ENCODE data around the gene PHOSPHO2.

Gene PHOSPHO2

DNA sequence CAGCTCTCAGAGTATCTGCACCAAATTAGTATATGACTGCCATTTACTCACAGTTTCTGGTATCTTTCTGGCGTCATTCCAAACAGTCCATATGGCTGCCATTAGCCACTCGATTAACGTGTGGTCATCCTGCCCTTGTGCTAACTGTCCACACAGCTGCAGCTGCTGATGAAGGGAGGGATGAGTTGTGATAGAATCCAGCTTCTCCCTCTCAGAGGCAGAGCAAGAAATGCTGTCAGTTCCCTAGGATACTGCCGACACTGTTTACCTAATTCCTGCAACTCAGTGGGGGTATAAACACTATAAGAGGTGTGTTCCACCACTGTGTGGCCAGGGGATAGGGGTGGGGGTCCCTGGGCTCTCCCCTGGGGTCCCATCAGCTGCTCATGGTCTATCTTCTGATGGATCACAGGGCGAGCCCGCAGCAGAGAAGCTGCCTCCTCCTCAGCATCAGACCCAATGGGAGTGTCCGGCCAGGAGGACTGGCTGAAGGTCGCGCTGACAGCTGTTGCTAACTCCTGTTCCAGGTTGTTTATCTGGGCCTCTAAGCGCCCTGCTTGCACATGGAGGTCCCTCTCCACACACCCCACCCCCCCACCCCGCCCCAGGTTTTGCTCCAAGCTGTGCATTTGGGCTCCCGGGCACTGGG, 22.1 kb downstream of the PHOSPHO2 start:
- no peak for DNase-seq (ENCODE audit: low read depth, low spot score)
- Histone ChIP-seq H3K4me3 (no peak overlapping the region), H3K9ac (ENCODE audit: insufficient read length) (no peak overlapping the region)

DNA sequence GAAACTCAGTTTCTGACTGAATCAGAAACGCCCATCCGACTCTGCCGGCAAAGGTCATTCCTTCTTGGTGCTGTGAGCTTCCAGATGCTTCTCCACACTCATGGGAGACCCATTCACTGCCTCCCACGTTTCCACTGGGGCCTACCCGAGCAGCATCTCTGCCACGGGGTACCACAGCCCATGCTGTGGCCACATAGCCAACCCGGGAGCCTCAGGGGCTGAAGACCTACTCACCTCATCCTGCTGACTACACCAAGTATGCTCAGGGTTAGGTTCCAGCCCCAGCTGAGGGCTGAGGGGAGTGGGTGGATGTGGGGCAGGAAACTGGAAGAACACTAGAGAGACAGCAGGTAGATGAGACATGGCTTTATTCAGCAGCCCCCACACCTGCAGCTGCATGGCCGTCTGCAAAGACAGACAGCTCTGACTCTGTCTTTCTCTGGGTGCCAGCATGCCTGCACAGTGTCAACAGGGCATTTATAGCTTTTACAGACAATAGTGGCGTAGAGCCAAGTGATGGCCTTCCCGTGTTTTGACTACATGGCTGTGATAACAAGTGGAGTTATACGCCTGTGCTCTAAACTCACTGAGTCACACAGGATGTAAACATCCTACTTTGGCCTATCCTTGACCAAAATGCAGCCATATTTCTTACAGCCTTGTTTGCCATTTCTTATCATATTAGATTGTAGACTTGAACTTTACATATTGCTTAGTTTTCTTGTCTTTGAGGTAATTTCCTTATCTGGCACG, 22.8 kb downstream of the PHOSPHO2 start:
- no peaks in the 10 kb centered on the region for H3K36me3 ChIP-seq (ENCODE audit: insufficient read depth, low read length)
- H3K9ac ChIP-seq (ENCODE audit: insufficient read length) = no peak overlapping the region
- no peaks in the 10 kb centered on the region for H3K9me3 ChIP-seq (ENCODE audit: low read depth, low read length)
- no peak overlapping the region for H3K4me3 ChIP-seq
- H3K27ac ChIP-seq = no peak overlapping the region
- no peak for DNase-seq (ENCODE audit: low read depth, low spot score)
- TF ChIP-seq FOXP2 (optimal IDR thresholded peaks at IDR 0.05; ENCODE audit: control extremely low read depth, extremely low read length, insufficient read depth) = no peak
- no peak for TF ChIP-seq POLR2AphosphoS5 (IDR thresholded peaks at IDR 0.05; ENCODE audit: borderline replicate concordance, low read depth, low read length)
- no peak for TF ChIP-seq EZH2 (IDR thresholded peaks at IDR 0.05)

More for the DNA sequence above, 22.1 kb downstream of the PHOSPHO2 start:
- TF ChIP-seq EZH2 (IDR thresholded peaks at IDR 0.05) (no peak), POLR2AphosphoS5 (IDR thresholded peaks at IDR 0.05; ENCODE audit: borderline replicate concordance, low read depth, low read length) (no peak), FOXP2 (optimal IDR thresholded peaks at IDR 0.05; ENCODE audit: control extremely low read depth, extremely low read length, insufficient read depth) (no peak)
- Histone ChIP-seq H3K9me3 (ENCODE audit: low read depth, low read length) (no peaks in the 10 kb centered on the region), H3K36me3 (ENCODE audit: insufficient read depth, low read length) (no peaks in the 10 kb centered on the region; the same call in 1 of the 2 replicates), H3K27ac (no peak overlapping the region)

DNA sequence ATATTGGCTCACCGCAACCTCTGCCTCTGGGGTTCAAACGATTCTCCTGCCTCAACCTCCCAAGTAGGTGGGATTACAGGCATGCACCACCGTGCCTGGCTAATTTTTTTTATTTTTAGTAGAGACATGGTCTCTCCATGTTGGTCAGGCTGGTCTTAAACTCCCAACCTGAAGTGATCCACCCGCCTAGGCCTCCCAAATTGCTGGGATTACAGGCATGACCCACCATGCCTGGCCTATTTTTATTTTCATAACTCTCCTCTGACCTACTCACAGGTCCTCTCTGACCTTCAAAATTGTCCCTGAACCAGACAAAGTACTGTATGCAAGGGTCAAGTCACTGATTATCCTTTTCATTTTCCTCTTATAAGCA, 23.4 kb downstream of the PHOSPHO2 start:
- H3K4me3 ChIP-seq = no peak overlapping the region
- no peak for DNase-seq (ENCODE audit: low read depth, low spot score)

DNA sequence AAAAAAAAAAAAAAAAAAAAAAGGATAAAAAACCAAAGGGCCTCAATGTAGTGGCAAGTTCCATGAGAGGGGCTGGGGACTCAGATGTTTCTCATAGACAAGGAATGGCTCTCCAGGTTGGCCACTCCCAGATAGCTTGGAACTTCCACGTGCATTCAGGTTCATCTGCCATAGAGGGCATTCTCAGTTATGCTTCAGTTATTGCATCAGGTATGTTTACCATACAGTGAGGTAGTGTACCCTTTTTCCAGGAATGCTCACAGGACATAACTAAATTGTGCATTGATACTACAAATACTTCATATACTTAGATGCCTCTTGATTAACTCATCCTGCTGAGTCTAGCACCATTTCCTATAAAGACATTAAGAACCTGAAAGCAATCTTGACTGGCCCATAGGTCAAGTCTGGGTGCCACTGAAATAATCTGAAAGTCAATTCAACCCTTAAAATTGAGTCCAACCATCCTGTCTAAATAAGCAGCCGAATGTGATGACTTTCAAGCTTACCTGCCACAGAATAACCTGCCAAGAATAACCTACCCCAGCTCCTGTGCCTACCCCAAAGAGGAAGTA, 24.7 kb downstream of the PHOSPHO2 start:
- no peaks in the 10 kb centered on the region for H3K9me3 ChIP-seq (ENCODE audit: low read depth, low read length)
- TF ChIP-seq POLR2AphosphoS5 (IDR thresholded peaks at IDR 0.05; ENCODE audit: borderline replicate concordance, low read depth, low read length) (no peak), FOXP2 (optimal IDR thresholded peaks at IDR 0.05; ENCODE audit: control extremely low read depth, extremely low read length, insufficient read depth) (no peak), EZH2 (IDR thresholded peaks at IDR 0.05) (no peak)
- no peak overlapping the region for H3K4me3 ChIP-seq
- no peak overlapping the region for H3K9ac ChIP-seq (ENCODE audit: insufficient read length)
- no peak for DNase-seq (ENCODE audit: low read depth, low spot score)
- H3K36me3 ChIP-seq (ENCODE audit: insufficient read depth, low read length) = no peaks in the 10 kb centered on the region
- H3K27ac ChIP-seq = no peak overlapping the region

More for the DNA sequence above, 23.4 kb downstream of the PHOSPHO2 start:
- Histone ChIP-seq H3K27ac (no peak overlapping the region), H3K36me3 (ENCODE audit: insufficient read depth, low read length) (no peaks in the 10 kb centered on the region), H3K9ac (ENCODE audit: insufficient read length) (no peak overlapping the region), H3K9me3 (ENCODE audit: low read depth, low read length) (no peaks in the 10 kb centered on the region)
- TF ChIP-seq POLR2AphosphoS5 (IDR thresholded peaks at IDR 0.05; ENCODE audit: borderline replicate concordance, low read depth, low read length) = no peak
- no peak for TF ChIP-seq FOXP2 (optimal IDR thresholded peaks at IDR 0.05; ENCODE audit: control extremely low read depth, extremely low read length, insufficient read depth)

DNA sequence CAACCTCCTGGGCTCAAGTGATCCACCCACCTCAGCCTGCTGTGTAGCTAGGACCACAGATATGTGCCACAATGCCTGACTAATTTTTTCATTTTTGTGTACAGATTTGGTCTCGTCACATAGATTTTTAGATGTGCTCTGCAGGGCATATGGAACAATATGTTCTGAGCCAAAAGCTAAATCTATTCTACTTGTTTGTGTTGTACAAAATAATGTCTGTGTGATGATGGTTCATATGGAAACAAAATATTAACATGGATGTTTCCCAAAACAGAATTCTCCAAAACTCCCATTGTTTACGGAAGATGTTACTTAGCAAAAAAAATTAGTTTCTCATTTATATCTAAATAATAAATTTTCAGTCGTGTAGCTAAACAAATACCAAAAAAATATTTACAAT, 26.7 kb downstream of the PHOSPHO2 start:
- H3K9ac ChIP-seq (ENCODE audit: insufficient read length) = no peak overlapping the region
- H3K9me3 ChIP-seq (ENCODE audit: low read depth, low read length) = no peaks in the 10 kb centered on the region
- no peaks in the 10 kb centered on the region for H3K36me3 ChIP-seq (ENCODE audit: insufficient read depth, low read length)
- no peak for TF ChIP-seq FOXP2 (optimal IDR thresholded peaks at IDR 0.05; ENCODE audit: control extremely low read depth, extremely low read length, insufficient read depth)
- TF ChIP-seq EZH2 (IDR thresholded peaks at IDR 0.05) = no peak
- no peak for TF ChIP-seq POLR2AphosphoS5 (IDR thresholded peaks at IDR 0.05; ENCODE audit: borderline replicate concordance, low read depth, low read length)
- H3K4me3 ChIP-seq = no peak overlapping the region
- no peak for DNase-seq (ENCODE audit: low read depth, low spot score)
- no peak overlapping the region for H3K27ac ChIP-seq

DNA sequence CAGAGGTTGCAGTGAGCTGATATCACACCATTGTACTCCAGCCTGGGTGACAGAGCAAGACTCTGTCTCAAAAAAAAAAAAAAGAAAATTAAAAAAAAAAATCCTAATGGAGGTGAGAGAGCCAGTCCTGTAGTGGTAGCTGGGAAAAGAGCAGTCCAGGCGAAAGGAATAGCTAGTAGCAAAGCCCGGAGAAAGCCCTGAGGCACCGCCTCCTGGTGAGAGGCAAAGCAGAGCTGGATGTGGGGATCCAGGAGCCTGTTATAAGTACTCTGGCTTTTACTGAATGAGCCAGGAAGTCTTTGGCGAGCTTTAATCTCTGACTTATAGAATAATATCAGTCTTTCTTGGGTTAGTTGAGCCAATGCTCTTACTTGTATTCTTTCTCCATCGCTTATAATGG, 32.8 kb downstream of the PHOSPHO2 start:
- no peak for TF ChIP-seq POLR2AphosphoS5 (IDR thresholded peaks at IDR 0.05; ENCODE audit: borderline replicate concordance, low read depth, low read length)
- no peak for TF ChIP-seq EZH2 (IDR thresholded peaks at IDR 0.05)
- no peak for TF ChIP-seq FOXP2 (optimal IDR thresholded peaks at IDR 0.05; ENCODE audit: control extremely low read depth, extremely low read length, insufficient read depth)
- DNase-seq (ENCODE audit: low read depth, low spot score) = no peak
- no peaks in the 10 kb centered on the region for H3K36me3 ChIP-seq (ENCODE audit: insufficient read depth, low read length)
- no peaks in the 10 kb centered on the region for H3K9me3 ChIP-seq (ENCODE audit: low read depth, low read length)
- no peak overlapping the region for H3K4me3 ChIP-seq
- H3K9ac ChIP-seq (ENCODE audit: insufficient read length) = no peak overlapping the region
- no peak overlapping the region for H3K27ac ChIP-seq

DNA sequence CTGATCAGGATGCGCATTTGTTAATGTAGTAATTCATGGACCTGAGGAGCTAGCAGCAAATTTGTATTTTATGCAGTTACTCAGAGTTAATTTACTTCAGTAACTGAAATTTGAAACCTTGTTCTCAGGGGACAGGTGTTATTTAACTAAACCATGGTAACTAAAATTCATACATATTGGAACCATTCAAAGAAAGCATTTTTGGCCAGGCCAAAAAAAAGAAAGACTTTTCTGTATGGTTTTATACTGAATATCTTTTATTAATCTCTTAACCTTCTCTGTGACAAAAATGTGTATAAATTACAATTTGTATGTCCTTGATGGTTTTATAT, 35.0 kb downstream of the PHOSPHO2 start:
- no peak for DNase-seq (ENCODE audit: low read depth, low spot score)
- no peak for TF ChIP-seq EZH2 (IDR thresholded peaks at IDR 0.05)
- TF ChIP-seq POLR2AphosphoS5 (IDR thresholded peaks at IDR 0.05; ENCODE audit: borderline replicate concordance, low read depth, low read length) = no peak
- TF ChIP-seq FOXP2 (optimal IDR thresholded peaks at IDR 0.05; ENCODE audit: control extremely low read depth, extremely low read length, insufficient read depth) = no peak

DNA sequence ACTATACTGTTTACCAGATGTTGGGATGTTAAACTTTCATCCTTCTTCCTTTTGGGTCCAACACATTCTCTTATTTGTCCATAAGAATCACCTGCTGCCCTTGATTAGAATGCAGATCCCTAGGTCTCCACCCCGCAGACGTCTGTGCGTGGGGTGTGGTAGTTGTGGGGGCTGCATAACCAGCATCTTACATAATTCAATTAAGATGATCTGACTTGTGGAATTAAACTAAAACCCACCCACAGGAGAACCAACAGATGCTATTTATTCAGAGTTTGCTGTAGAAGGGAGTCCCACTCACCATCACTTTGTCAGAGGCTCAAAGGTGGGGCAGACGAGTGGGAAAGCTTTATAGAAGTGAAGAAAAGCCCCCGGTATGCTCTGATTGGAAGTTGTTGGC, 37.8 kb downstream of the PHOSPHO2 start:
- peaks cover 17% of the 10 kb centered on the region for H3K36me3 ChIP-seq (ENCODE audit: insufficient read depth, low read length)
- H3K4me3 ChIP-seq = no peak overlapping the region
- no peak overlapping the region for H3K27ac ChIP-seq
- TF ChIP-seq POLR2AphosphoS5 (IDR thresholded peaks at IDR 0.05; ENCODE audit: borderline replicate concordance, low read depth, low read length) (no peak), FOXP2 (optimal IDR thresholded peaks at IDR 0.05; ENCODE audit: control extremely low read depth, extremely low read length, insufficient read depth) (no peak), EZH2 (IDR thresholded peaks at IDR 0.05) (no peak)
- no peak overlapping the region for H3K9ac ChIP-seq (ENCODE audit: insufficient read length)
- no peaks in the 10 kb centered on the region for H3K9me3 ChIP-seq (ENCODE audit: low read depth, low read length)
- no peak for DNase-seq (ENCODE audit: low read depth, low spot score)

More for the DNA sequence above, 35.0 kb downstream of the PHOSPHO2 start:
- Histone ChIP-seq H3K36me3 (ENCODE audit: insufficient read depth, low read length) (no peaks in the 10 kb centered on the region), H3K4me3 (no peak overlapping the region), H3K9me3 (ENCODE audit: low read depth, low read length) (no peaks in the 10 kb centered on the region), H3K27ac (no peak overlapping the region), H3K9ac (ENCODE audit: insufficient read length) (no peak overlapping the region)

Measured in SK-N-MC (cell line).